G401.6 (cell line): Measurements from ENCODE around the gene AP2B1.
"Not testable (repeated sequence)": the region's sequence is repeated elsewhere in the genome, so short reads cannot be mapped to it uniquely, and the experiment has no call there.

Experiments
- FAIRE-seq: peaks from 2 replicates; lab custom pipeline; 2012; peaks lifted over from hg19 to GRCh38; lab: Jason Lieb, UNC

AP2B1 gene

DNA sequence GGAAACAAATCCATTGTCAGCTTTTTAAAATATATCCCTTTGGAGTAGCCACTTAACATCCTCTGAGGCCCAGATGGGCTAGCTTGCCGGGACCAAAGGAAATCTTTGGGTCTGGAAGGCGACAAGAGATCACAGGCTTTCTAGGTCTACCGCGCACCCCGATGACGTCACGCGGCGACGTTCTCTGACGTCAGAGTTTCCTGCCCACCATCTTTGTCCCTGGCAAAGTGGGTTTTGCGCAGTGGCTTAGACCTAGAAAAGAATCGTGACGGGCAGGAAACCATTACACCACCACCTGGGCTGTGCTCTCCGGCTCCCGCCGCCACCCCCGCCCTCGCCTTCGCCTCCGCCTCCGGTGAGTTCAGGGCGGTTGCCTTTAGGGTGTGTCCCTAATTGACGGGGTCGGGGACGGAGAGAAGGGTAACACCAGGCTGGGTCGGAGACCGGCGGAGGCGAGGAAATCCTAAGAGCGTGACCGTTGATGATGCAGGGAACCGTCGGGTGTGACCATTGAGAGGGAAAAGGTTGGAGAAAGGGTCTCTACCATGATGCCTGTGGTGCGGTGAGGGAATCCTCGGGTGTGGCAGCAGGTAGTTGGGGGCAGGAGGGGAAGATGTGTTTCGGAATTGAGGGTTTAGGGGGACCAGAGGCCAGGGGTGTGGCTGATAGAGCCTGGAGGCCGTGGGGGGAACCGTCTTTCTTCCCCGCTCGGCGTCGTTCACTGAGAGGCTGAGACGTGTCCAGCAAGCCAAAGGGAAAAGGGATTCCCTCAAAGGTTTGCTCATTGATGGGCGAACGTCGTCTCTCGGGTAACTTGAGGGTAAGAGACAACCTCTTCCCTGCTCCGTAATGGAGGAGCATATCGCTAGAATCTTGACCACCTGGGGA lies at the start of gene AP2B1:
TSS of gene AP2B1 (plus strand) at position 249 of the 888 bp plus-strand sequence. CDS start 6,709 bp downstream, outside the sequence.
- FAIRE-seq: peak; percentile 96

DNA sequence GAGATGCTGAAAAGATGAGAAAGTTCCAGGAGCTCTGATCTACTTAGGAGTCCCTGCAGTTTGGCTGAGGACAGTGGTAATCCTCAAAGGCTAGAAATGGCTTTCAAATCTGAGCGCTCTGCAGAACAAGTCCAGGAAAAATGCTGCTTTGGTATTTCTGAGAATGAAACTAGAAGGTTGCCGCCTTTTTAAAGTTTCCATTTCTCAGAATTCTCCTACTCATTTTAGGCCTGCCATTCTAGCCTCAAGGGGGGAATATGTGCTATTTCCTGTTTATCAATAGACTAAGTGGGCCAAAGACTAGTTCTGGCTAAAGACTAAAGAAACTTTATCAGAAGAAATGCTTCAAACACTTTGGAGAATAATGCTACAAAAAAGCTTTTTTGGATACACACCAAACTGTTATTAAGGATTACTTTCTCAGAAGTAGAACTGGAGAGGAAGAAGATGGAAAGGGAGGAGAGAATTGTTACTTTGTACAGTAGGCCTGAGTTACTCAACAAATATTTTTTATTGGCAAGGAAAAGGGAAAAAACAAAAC lies 49.5 kb upstream of the AP2B1 start, which contains the start of gene SLFN12L:
TSS of gene SLFN12L (minus strand) at position 78 of the 541 bp plus-strand sequence. CDS start 15,314 bp downstream, outside the sequence.
- no peak for FAIRE-seq

DNA sequence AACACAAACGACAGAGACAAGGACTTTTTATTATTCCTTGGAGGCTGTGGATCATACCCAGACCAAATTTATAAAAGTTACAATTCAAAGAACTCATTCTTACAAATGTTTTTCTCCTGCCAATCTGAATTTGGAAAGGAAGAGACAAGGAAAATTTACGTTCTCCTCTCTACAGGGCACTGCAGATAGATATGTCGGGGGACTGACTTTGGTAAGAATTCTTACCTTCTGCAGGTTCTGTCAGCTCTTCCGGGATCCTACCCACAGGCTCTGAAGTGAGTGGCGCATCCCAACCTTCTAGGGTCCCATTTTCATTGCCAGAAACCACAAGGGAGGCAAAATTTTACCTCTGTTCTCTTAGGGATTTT lies 47.5 kb upstream of the AP2B1 start:
- no peak for FAIRE-seq

DNA sequence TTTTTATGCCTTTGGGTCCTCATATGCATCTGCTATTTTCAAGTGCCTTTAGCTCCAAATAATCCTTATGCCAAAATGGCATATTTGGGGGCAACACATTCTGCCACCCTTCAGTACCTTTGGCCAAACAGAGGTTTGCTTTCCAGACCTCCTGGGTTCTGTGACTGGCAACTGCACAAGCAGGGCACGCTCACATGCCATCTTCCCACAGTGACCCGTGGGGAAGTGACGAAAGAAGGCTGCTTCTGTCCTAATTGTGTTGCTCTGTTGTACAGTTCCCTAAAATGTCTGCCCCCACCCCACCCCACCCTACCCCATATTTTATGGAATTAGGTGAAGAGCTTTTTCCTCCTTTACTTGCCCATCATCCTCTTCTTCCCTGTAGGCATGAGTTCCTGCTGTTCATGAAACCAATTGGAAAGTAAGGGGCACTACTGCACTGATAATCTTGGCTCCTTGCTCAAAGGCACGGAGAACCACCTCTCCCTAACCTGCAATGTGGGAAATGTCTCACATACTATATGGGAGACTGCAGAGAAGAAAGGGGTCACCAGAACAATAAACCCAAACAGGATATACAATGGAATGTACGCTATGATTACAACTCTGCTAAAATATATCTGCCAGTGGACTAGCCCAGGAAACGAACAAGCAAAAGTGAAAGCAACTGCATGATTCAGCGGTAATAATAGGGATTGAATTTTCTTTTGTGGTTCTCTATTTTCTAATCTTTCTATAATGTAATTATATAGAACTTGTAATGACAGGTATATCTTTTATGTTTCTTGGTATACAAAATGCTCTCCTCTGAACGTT lies 46.3 kb upstream of the AP2B1 start:
- no peak for FAIRE-seq

DNA sequence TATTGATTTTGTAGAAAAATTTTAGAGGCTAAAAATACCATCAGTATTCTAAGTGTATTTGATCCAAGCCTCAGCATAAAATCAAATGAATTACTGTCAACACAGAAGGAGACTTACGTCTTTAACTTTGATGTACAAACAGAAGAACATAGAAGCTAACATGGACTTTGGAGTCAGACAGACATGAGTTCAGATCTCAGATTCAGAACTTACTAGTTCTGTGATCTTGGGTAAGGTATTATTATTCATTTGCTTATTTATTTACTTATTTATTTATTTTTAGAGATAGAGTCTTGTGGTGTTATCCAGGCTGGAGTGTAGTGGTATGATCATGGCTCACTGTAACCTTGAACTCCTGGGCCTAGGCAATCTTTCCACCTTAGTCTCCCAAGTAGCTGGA lies 45.7 kb upstream of the AP2B1 start:
- FAIRE-seq: no peak

DNA sequence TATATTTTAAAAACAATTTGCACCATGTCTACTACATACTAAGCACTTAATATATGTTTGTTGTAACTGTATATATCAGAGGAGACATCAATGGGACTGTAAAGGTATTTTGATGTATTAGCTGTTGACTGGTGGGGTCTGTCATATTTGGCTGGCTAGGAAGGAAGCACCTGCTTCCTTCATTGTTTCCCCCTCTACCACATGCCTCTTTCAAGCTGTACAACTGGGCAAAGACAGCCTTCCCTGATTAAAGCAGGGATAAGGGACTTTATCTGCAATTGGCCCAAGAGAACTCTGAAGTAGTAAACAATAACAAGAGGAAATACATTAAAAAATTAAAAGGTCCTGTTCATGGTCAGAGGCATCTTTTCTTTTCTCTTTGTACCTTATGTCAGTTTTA lies 44.1 kb upstream of the AP2B1 start:
- FAIRE-seq: no peak

DNA sequence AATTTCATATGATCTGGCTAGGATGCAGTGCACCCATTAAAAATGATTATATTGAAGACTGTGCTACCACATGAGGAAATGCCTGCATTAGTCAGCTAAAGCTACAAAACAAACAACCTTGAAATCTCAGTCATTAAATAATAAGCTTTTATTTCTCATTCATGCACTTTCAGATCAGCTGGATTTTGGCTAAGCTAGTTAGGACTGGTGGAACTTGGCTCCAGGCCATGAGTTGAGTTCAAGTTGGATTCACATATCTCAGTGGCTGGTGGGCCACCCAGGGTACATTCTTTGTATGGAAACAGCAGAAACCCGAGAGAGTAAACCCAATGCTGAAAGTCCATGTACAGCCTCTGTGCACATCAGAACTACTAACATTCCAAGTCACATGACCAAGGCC lies 43.3 kb upstream of the AP2B1 start:
- FAIRE-seq: no peak

DNA sequence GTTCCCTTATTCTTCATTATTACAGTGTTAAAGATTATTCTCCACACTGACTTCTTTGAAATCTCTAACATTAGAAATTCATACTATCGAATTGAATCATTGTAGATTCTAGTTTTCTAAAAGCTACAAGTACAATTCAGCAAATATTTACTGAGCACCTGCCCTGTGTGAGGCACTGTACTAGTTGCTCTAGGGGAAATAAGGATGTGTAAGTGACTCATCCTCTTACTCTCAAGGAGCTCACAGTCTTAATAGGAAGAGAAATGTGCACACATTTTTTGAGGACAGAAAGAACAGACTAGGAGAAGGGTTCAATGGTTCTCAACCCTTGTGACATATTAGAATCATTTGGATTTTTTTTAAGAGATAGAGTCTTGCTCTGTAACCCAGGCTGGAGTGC lies 42.0 kb upstream of the AP2B1 start:
- FAIRE-seq: no peak

DNA sequence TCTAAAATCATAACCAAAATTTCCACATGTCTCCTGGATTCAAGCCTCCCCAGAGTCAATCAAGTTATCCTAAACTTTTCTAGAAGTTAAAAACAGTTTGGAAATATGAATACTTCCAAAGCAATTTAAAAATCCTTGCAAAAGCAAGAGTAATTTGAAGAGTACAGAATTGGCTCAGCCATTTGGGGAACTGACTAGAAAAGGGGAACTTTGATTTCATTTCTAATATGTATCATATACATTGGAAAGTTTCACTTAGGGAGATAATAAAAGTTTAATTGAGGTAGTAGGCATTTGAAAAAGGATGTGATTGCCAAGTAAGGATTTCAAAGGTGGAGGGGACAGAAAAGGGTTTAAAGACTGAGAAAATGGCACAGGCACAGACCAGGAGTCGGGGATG lies 40.6 kb upstream of the AP2B1 start:
- FAIRE-seq: no peak

DNA sequence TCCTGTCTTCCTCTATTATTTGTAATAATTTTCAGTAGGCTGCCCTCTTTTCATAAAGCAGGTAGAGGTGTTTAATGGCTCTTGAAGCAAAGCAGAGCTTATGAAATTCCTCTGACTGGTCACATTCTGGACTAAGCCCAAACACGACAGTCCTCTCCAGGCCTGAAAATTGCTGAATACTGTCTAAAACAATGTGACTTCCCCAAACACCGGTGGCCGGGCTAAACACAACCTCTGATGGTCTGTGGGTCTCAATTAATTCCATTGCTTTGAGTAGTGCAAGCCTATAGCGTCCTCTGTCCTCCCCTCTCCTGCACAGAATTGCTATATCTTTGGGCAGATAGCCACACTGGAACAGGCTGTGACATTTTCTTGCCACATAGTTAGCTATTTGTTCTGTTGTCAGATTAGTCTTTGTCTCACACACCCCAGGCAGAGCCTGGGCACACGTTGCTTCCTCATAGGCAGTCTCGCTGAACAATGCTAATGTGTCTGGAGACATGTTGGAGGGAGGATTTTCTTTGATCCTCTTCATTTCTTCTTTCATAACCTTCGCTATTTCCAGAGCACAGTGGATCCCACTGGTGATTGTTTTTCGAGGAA lies 38.8 kb upstream of the AP2B1 start:
- FAIRE-seq: no peak

DNA sequence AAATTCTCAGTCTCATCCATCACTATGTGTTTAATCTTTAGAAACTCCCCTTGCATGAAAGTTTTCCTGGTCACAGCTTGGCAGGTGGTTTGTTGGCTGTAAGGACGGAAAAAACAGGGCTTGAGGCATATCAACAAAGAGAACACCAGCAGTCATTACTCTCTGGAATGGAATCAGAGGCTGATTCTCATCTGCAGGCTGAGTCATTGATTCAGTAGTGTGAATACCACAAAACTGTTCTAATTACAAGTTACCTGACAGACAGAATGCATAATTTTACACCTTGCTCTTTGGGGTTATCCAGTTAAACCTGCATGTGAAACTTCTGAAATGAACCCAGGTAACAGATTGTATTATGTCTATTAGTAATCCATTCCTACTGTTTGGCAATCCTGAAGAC lies 38.1 kb upstream of the AP2B1 start:
- no peak for FAIRE-seq

DNA sequence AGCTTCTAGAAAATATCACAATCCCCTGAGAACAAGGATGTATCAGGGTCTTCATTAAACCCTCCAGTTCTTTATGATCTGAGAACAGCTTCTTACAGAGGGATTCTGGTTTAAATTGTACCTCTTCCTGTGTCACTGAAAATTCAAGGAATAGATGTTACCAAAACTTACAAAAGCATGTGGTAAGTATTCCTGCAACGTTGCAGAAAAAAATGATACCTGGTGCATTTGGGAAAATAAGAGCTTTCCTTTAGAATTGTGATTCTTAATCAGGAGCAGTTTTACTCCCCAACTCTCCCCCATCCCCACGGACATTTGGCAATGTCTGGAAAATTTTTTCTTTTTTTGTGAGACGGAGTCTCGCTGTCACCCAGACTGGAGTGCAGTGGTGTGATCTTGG lies 33.8 kb upstream of the AP2B1 start:
- no peak for FAIRE-seq

DNA sequence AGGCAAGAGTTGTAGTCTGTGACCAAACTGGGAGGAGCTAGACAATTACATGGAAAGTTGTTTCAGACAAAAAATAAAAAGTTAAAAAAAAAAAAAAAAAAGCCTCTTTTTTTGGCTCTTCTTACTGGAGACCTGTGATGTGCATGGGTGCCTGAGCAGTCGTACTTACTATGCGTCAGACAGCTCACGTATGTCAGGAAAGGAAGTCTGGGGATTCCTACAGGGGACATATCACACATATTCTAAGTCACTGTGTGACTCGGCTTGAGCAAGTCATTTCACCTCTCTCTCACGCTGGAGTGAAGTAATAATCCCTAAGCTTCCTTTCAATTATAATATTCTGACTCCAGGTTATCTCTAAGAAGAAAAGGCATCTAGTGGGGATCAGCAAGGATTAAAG lies 32.5 kb upstream of the AP2B1 start:
- FAIRE-seq: no peak

DNA sequence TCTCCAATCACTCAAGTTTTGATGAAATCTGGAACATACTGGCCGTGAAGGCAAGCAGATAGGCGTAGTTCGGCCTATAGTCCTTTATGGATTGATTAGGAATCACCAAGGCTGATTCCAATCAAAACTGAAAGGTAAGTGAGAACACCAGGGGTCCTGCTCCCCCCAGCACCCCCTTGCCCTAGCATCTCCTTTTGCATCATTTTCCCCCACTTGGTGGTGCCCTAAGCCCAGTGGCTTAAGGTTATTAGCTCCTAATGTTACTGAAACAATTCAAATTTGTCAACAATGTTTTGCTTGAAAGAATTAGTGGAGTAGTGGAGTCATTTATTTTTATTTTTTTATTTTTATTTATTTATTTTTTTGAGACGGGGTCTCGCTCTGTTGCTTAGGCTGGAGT lies 31.4 kb upstream of the AP2B1 start:
- no peak for FAIRE-seq

DNA sequence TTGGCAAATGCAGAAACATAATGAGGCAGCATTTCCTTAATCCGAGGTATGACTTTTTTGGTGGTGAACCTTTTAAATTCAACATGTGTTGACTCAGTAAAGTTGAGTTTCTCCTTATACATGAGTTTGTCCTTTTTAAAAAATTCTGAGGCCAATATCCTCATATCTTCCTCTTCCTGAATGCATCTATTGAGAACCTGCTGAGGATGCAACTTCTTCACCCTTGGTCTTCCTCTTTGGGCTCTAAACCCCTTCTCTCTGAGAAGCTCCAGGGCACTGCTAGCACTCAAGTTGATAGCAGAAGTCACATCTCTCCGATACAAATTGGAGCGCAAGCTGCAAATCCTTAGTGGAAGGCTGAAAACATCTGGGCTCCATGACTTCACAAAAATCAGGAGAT lies 29.8 kb upstream of the AP2B1 start:
- FAIRE-seq: no peak

DNA sequence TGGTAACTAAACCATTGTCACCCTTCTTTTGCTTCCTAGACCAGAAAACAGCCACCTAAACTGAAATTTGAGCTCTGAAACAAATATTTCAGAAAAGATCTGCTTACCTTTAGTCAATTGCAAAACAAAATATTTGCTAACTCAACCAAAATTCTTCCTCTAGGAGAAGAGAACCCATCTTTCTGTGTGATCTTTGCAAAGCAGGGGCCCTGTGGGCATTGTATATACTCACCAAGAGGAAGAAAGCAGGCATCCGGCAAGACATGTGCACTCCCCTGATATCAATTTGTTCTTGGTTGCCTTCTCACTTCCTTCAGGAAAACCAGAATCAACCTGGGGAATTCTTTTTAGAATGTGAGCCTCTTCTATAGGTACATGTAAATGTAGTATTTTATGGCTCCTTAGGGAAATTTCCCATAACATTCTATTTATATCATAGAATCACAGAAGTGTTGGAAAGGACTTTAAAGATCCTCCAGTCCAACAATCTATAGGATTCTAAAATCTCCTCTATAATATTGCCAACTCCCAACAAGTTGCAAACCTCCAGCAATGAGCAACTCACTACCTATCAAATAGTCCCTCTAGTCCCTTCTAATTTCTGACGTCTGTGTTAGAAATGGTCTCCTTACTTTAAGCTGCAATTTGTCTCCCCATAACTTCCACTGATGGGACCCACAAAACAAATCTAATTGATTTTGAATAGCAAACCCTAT lies 27.5 kb upstream of the AP2B1 start:
- no peak for FAIRE-seq

DNA sequence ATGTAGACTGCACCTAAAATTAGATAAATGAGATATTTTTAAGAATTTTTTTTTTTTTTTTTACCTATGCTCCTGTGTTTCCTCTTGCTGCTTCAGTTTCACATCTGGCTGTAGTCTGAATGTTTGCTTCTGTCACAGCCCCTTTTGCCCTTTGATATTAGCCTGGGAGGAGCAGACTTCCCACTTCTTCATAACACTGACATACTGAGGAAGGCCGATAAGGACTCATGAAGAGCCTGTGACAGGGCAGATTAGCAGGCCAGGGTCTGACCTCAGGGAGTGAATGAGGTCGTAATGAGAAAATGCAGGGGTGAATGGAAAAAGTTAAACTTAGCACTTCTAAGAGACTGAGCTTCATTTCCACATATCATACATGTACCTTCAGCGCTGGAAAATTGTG lies 26.4 kb upstream of the AP2B1 start, which contains the start of gene SLFN14:
TSS of gene SLFN14 (minus strand) at position 117 of the 400 bp plus-strand sequence. CDS start 2,757 bp downstream, outside the sequence.
- FAIRE-seq: no peak

DNA sequence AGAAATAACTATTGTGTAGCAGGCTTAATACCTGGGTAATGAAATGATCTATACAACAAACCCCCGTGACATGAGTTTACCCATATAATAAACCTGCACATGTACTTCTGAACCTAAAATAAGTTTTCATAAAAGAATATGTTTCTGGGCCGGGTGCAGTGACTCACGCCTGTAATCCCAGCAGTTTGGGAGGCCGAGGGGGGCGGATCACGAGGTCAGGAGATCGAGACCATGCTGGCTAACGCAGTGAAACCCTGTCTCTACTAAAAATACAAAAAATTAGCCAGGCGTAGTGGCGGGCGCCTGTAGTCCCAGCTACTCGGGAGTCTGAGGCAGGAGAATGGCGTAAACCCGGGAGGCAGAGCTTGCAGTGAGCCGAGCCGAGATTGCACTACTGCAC lies 23.9 kb upstream of the AP2B1 start:
- FAIRE-seq: not testable (repeated sequence)

DNA sequence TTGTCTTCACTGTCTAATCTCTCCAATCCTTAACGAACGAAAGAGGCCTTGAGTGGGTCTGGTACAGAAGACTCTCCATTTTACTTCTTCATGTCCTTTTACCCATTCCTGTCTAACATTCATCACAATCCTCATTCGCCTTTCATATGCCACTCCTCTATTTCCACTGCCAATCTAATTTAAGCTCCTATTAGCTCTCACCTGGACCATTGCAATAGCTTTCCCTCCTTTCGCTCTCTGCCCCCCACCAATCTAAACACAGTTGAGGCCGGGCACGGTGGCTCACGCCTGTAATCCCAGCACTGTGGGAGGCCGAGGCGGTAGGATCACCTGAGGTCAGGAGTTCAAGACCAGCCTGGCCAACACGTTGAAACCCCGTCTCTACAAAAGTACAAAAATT lies 20.2 kb upstream of the AP2B1 start:
- no peak for FAIRE-seq

DNA sequence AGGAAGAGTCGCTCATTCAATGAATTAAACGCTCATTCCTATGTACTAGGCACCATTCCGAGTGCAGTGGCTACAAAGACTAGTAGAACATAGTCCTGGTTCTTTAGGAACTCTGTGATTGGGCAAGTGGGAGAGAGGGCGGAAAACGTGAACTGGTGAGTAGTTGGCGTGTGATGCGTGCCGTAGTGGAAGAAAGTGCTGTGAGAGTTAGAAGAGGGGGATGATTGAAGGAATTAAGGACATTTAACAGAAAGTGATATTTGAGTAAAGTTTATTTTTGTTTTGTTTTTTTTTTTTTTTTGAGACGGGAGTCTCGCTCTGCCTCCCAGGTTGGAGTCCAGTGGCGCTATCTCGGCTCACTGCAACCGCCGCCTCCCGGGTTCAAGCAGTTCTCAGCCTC lies 18.6 kb upstream of the AP2B1 start:
- FAIRE-seq: no peak

DNA sequence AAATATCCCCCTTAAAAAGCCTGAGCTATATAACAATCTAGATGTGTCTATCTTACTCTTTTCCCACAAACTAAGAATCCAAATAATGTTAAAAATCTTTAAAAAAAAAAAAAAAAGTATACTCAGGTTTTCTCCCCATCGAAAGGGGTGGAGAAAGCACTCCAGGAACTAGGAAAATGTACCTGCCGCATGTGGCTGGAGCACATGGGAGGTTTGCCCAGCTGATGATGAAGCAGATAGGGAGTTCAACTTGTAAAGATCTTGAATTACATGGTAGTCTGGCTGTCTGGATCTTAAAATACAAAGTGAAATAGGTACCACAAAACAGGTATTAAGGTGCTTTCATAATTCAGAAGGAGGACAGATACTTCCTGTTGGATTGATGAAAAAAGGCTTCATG lies 17.7 kb upstream of the AP2B1 start:
- no peak for FAIRE-seq

DNA sequence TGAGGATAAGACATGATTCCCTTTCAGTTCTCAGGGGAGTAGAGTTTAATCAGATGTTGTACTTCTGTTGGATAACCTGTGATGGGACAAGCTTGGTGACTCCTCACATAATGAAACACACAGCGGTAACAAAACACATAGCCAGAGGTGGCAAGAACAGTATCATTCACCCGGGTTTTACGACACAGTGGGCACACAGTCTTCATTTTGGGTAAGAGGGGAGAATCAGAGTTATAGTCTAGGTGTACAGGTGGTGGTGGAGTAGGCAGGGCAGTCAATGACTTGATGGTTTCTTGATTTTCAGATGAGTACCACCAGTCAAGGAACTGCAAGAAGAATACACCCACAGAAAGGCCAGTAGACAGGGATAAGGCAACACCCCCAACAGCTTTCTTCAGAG lies 11.4 kb upstream of the AP2B1 start:
- FAIRE-seq: no peak
